C4-2B (cell line): Measurements from ENCODE around the gene MAFB.
A peak's percentile ranks its signal among the peaks of the same experiment; 100 is the strongest.

Experiments used
- H3K27ac ChIP-seq: fragments of 450-650 bp; 2 replicates; pipeline ENCODE4 v1.5.1; 2017
- CTCF ChIP-seq: fragments of 450-650 bp; conservative IDR thresholded peaks from 2 replicates; pipeline ENCODE4 v1.5.1; 2017; ENCODE audit warnings: mild to moderate bottlenecking
- ZFX ChIP-seq: fragments of 450-650 bp; IDR thresholded peaks from 2 replicates; pipeline ENCODE4 v1.6.1; 2017

MAFB gene

DNA sequence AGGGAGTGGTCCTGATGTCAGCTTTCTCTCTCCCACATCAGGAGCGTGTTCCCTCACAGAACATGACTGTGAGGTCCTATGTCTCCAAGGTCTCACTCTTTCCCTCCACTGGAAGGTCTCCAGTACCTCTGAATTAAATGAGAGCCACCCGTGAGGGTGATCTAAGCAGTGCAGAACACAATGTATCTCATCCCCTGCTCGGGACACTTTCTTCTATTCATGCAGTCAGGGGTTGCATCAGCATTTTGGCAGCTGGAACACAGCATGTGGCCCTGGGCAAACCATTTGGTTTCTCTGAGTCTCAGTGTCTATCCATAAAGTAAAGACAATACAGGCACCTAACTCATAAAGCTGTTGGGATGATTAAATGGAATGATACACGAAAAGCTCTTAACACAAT, 34.2 kb downstream of the MAFB start:
- H3K27ac ChIP-seq: no peak overlapping the region
- TF ChIP-seq ZFX: no peak
- TF ChIP-seq CTCF: no peak

- no peak for TF ChIP-seq ZFX
- TF ChIP-seq CTCF: no peak
- H3K27ac ChIP-seq: no peak overlapping the region
Observed at GRCh38 chr20:40652441-40652987, 36.5 kb downstream of the MAFB start.

GRCh38 chr20:40651151-40651550, 37.9 kb downstream of the MAFB start:
- no peak for TF ChIP-seq CTCF
- H3K27ac ChIP-seq: no peak overlapping the region

- TF ChIP-seq ZFX (no peak), CTCF (no peak)
- no peak overlapping the region for H3K27ac ChIP-seq
Observed at GRCh38 chr20:40650707-40651106, 38.3 kb downstream of the MAFB start.

DNA sequence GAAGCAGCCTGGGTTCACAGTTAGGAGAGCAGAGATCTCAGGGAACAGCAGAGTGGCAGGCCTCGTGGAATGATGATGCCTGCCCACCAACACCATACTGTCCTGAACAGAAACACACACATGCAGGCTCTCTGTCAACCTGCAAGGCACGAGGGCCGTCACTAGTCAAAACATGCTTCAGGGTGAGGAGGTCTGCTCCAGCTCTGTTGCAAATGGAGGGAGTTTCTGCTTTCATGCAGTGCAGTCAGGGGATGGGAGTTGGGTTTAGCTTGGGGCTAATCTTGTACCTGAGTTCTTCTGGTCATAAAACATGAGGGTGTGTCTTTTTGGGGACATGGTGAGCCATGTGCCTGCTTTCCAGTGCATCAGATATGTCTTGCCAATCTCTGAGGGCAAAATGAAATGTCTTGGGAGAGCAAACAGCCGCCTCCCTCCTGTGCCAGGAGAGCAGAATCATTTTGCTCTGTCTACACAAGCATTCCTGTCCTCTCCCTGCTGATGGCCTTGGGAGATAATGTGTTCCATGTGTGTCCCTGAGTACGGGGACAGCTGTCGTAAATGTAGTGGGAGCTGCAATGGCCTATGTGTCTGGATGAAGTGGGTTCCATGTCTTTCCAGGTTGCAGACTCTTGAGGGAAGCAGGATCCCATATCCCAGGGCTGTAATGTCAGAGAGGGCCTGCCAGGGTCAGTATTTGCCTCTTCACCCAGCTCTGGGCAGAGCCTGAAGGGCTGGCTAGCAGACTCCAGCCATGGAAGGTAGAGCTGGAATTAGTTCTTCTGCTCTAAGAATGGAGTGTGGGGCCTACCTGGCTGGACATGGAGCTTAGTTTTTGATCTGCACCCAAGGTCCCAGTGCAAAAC, 40.6 kb downstream of the MAFB start:
- TF ChIP-seq ZFX (no peak), CTCF (no peak)
- peak overlapping the region; percentile 25 for H3K27ac ChIP-seq

DNA sequence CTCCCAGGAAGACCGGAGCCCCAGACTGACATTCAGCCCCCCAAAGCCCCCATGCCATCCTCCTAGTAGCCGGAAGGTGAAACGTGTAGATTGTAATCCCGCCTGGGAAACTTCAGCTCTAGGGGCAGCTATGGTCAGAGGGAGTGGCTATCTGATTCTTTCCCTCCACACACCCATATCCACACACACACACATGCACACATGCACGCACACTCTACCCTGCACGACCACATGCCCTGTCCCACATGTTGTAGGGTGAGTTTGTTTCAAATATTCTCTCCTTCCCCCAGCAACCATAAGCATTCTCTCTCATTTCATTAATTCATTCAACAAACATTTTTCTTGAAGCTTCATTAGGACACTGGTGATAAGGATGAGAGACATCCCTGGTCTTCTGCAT, 42.2 kb downstream of the MAFB start:
- TF ChIP-seq ZFX: no peak
- no peak for TF ChIP-seq CTCF
- H3K27ac ChIP-seq: no peak overlapping the region

DNA sequence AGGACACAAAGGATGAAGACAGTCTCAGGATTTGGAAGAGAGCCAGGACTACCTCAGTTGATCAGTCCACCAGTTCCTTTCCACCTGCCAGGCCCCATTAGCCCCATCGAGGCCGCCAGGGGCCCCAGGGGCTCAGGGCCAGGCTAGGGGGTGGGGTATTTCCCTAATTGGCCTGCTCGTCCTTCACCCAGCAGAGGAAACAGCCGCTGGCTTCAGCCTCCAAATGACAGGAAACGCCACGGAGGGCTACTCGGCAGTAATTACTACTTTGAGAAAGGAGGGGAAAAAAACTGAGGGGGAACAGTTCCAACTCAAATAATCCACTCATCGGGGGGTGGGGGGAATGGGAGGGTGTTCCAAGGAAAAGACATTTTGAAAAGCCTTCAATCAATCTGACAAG, 42.7 kb downstream of the MAFB start:
- TF ChIP-seq ZFX: no peak
- no peak for TF ChIP-seq CTCF
- H3K27ac ChIP-seq: no peak overlapping the region
